K562 (cell line): ENCODE measurements around the gene MRPL2. TPM values are rescaled to one million over a fixed set of nuclear protein-coding genes. Genes with fewer than 3 reads are reported as not detected.
A peak's percentile ranks its signal among the peaks of the same experiment; 100 is the strongest.

Experiments
- BRD4 ChIP-seq: fragments of 200-600 bp; sonication (generic); IDR thresholded peaks from 2 replicates; pipeline ENCODE4 v1.6.1; 2017; ENCODE audit warnings: inconsistent platforms
- CBX2 ChIP-seq: fragments of 200-600 bp; sonication (generic); IDR thresholded peaks from one replicate; pipeline ENCODE4 v1.6.1; 2012; ENCODE audit warnings: mild to moderate bottlenecking, low read length, inconsistent platforms; ENCODE audit not compliant: insufficient read depth, poor library complexity, severe bottlenecking
- ELF1 ChIP-seq: fragments of 200-800 bp; sonication (Bioruptor generic); IDR thresholded peaks from 2 replicates; pipeline ENCODE4 v1.6.1; 2016; ENCODE audit warnings: missing genetic modification characterization, missing compliant biosample characterization
- ELF4 ChIP-seq: fragments of 450-650 bp; formaldehyde crosslinking; IDR thresholded peaks from 2 replicates; pipeline ENCODE4 v1.4.0; 2022; ENCODE audit warnings: missing genetic modification characterization
- HMGXB4 ChIP-seq: sonication (generic); formaldehyde crosslinking; IDR thresholded peaks from 2 replicates; pipeline ENCODE4 v1.8.1; 2023; ENCODE audit warnings: mild to moderate bottlenecking, missing genetic modification reagents
- IFI16 ChIP-seq: fragments of 250-450 bp; sonication (Bioruptor Pico); IDR thresholded peaks from 2 replicates; pipeline ENCODE4 v2.1.2; 2022; ENCODE audit warnings: mild to moderate bottlenecking, inconsistent platforms
- KAT2B ChIP-seq: IDR thresholded peaks from one replicate; pipeline ENCODE4 v1.6.1; 2012; ENCODE audit warnings: low read depth, mild to moderate bottlenecking, control low read depth, inconsistent platforms, low read length, moderate library complexity
- KLF16 ChIP-seq: IDR thresholded peaks from 2 replicates; pipeline ENCODE4 v1.6.1; 2016; ENCODE audit warnings: antibody characterized with exemption
- MAFG ChIP-seq: fragments of 450-650 bp; conservative IDR thresholded peaks from 2 replicates; pipeline ENCODE4 v1.6.1; 2016; ENCODE audit warnings: missing genetic modification characterization, missing compliant biosample characterization
- MCM7 ChIP-seq, 2 experiments: fragments of 450-650 bp; IDR thresholded peaks; 2 replicates each; pipeline ENCODE4 v1.6.1; 2016 to 2018
- MEF2D ChIP-seq: conservative IDR thresholded peaks from 2 replicates; pipeline ENCODE4 v1.6.1; 2016; ENCODE audit warnings: low read depth, missing genetic modification characterization, missing compliant biosample characterization
- MTA1 ChIP-seq: fragments of 450-650 bp; IDR thresholded peaks from 2 replicates; pipeline ENCODE4 v1.6.1; 2017; ENCODE audit warnings: borderline replicate concordance
- NCOA4 ChIP-seq: fragments of 450-650 bp; IDR thresholded peaks from 2 replicates; pipeline ENCODE4 v1.6.1; 2018; ENCODE audit warnings: mild to moderate bottlenecking; ENCODE audit not compliant: partially characterized antibody
- NFRKB ChIP-seq: fragments of 450-650 bp; IDR thresholded peaks from 2 replicates; pipeline ENCODE4 v1.6.1; 2016; ENCODE audit warnings: low read depth
- PHF20 ChIP-seq: fragments of 450-650 bp; IDR thresholded peaks from 2 replicates; pipeline ENCODE4 v1.6.1; 2018; ENCODE audit not compliant: partially characterized antibody
- PHTF2 ChIP-seq: fragments of 250-450 bp; sonication (Bioruptor Pico); IDR thresholded peaks from 2 replicates; pipeline ENCODE4 v1.5.0; 2021; ENCODE audit warnings: mild to moderate bottlenecking
- RAD51 ChIP-seq: fragments of 450-650 bp; IDR thresholded peaks from 2 replicates; pipeline ENCODE4 v1.7.1; 2016; ENCODE audit warnings: low read depth, mild to moderate bottlenecking, borderline replicate concordance
- SMARCA5 ChIP-seq: fragments of 450-650 bp; IDR thresholded peaks from 2 replicates; pipeline ENCODE4 v1.6.1; 2016
- SP2 ChIP-seq: IDR thresholded peaks from 2 replicates; pipeline ENCODE4 v1.6.1; 2011; ENCODE audit warnings: mild to moderate bottlenecking, low read depth, low read length, moderate library complexity; ENCODE audit not compliant: poor library complexity, severe bottlenecking; ENCODE audit errors: extremely low read depth
- ZBTB26 ChIP-seq: fragments of 450-650 bp; formaldehyde crosslinking; IDR thresholded peaks from 2 replicates; pipeline ENCODE4 v1.4.0; 2022; ENCODE audit warnings: missing genetic modification characterization
- ZFP30 ChIP-seq: fragments of 250-450 bp; sonication (Bioruptor Pico); IDR thresholded peaks from 2 replicates; pipeline ENCODE4 v1.8.0; 2022; ENCODE audit warnings: moderate library complexity, mild to moderate bottlenecking, inconsistent platforms, borderline replicate concordance
- ZNF263 ChIP-seq: sonication (generic); formaldehyde crosslinking; IDR thresholded peaks from 2 replicates; pipeline ENCODE4 v1.8.0; 2022; ENCODE audit warnings: mild to moderate bottlenecking, missing genetic modification reagents, borderline replicate concordance
- ZNF274 ChIP-seq: IDR thresholded peaks from 2 replicates; pipeline ENCODE4 v1.6.1; 2011; ENCODE audit warnings: low read depth, mild to moderate bottlenecking, low read length, moderate library complexity, borderline replicate concordance
- ZNF280A ChIP-seq: fragments of 450-650 bp; IDR thresholded peaks from 2 replicates; pipeline ENCODE4 v1.6.1; 2018; ENCODE audit warnings: mild to moderate bottlenecking, low read depth; ENCODE audit not compliant: partially characterized antibody
- ZNF740 ChIP-seq, 3 experiments: fragments of 200-800 bp in 1 of 3; sonication (Bioruptor generic) in 1 of 3; sonication (generic) in 1 of 3; formaldehyde crosslinking in 1 of 3; IDR thresholded peaks; 2 replicates each; pipeline versions ENCODE4 v1.6.1 to v1.8.0; 2016 to 2022; ENCODE audit warnings: mild to moderate bottlenecking in 2 of 3, missing compliant biosample characterization in 2 of 3, missing genetic modification characterization in 2 of 3, missing genetic modification reagents in 1 of 3
- polyA plus RNA-seq, 8 experiments: library from polyadenylated mRNA; depleted of rRNA in 4 of 8; stranded (reverse) in 5 of 8; unstranded in 3 of 8; fragments of >200 nt; fragmentation: Nextera tagmentation in 2 of 8; fragmentation: Illumina TruSeq in 1 of 8; extraction: Ambion mirVana in 2 of 8; extraction: Trizol in 1 of 8; gene quantifications; 2 replicates each; pipeline versions ENCODE4 v1.2.1 to v1.2.3, GENCODE V29; 2011 to 2014; ENCODE audit warnings: inconsistent platforms in 1 of 8, missing spikeins in 1 of 8
- total RNA-seq, 7 experiments: library from RNA; depleted of rRNA in 6 of 7; stranded (reverse); fragments of >200 nt in 6 of 7; fragmentation: Illumina TruSeq in 2 of 7; extraction: Trizol in 2 of 7; gene quantifications; 2 replicates each; pipeline versions ENCODE4 v1.2.1 to v1.2.3, GENCODE V29; 2011 to 2021; ENCODE audit warnings: low replicate concordance in 1 of 7

The MRPL2 gene
- total and polyA plus RNA-seq, 9 of the 15 experiments (the other 6 are each of a cell fraction or from before 2014, with no cell fraction given): 63.1 to 262 (median 121) TPM

- TF ChIP-seq SMARCA5: 0 out of 2 replicates have a peak, but pooled peaks have one; percentile 65
- TF ChIP-seq NCOA4: peak; percentile 67
- no peak for TF ChIP-seq BRD4
- TF ChIP-seq ZBTB26 (CRISPR knock-in tag): peak; percentile 84; the same call in 1 of the 2 replicates
- no peak for TF ChIP-seq ELF1 (tag)
- TF ChIP-seq ZNF280A: no peak
- TF ChIP-seq IFI16 (CRISPR knock-in tag): no peak
- TF ChIP-seq RAD51: 0 out of 2 replicates have a peak, but pooled peaks have one; percentile 1
- no peak for TF ChIP-seq CBX2
- no peak for TF ChIP-seq MEF2D
- TF ChIP-seq ELF4 (CRISPR knock-in tag): peak; percentile 78; the same call in 1 of the 2 replicates
- no peak for TF ChIP-seq KLF16
- no peak for TF ChIP-seq ZNF263 (CRISPR knock-in tag)
- TF ChIP-seq MCM7 (IDR thresholded peaks at IDR 0.05): no peak
- TF ChIP-seq MAFG (tag): no peak
- 0 out of 2 replicates have a peak, but pooled peaks have one; percentile 53 for TF ChIP-seq ZNF740 (CRISPR knock-in tag; IDR thresholded peaks at IDR 0.05)
- no peak for TF ChIP-seq ZNF740 (tag; IDR thresholded peaks at IDR 0.05)
- no peak for TF ChIP-seq PHTF2 (CRISPR knock-in tag)
- TF ChIP-seq ZFP30: no peak
- TF ChIP-seq PHF20: no peak
- no peak for TF ChIP-seq ZNF274
- TF ChIP-seq MTA1: peak; percentile 34; the same call in 1 of the 2 replicates
- TF ChIP-seq SP2: no peak
- TF ChIP-seq NFRKB: peak; percentile 72; the same call in 1 of the 2 replicates
- TF ChIP-seq KAT2B: no peak
- no peak for TF ChIP-seq HMGXB4
Measured at GRCh38 chr6:43014434-43014909, 44.8 kb downstream of the MRPL2 start (continued).
